HEK293 (cell line): Measurements from ENCODE around the gene PKP4.

ENCODE experiments used
- CTCF ChIA-PET: fragments of 350-600 bp; formaldehyde crosslinking; extraction: SDS; loops from one replicate; lab custom pipeline; 2021; ENCODE audit warnings: antibody characterized with exemption; lab: Yijun Ruan, JAX
- POLR2A ChIA-PET: fragments of 300-600 bp; formaldehyde crosslinking; extraction: SDS; loops from one replicate; lab custom pipeline; 2020; ENCODE audit warnings: antibody characterized with exemption, inconsistent platforms; lab: Yijun Ruan, JAX
- H3K27ac ChIP-seq: fragments of 200-500 bp; sonication (Bioruptor generic); 2 replicates; pipeline ENCODE4 v1.5.1; 2014; ENCODE audit warnings: low read depth, low read length, control low read depth, inconsistent platforms; ENCODE audit errors: extremely low read depth
- H3K36me3 ChIP-seq, 2 experiments: fragments of 200-500 bp in 1 of 2; sonication (Bioruptor generic) in 1 of 2; 1 replicate in 1 of 2; 2 replicates in 1 of 2; pipeline ENCODE4 v1.5.1; 2014 to 2017; ENCODE audit warnings: inconsistent platforms in 2 of 2, low read length in 2 of 2; ENCODE audit not compliant: control insufficient read depth in 2 of 2, insufficient read depth in 1 of 2
- H3K4me1 ChIP-seq: fragments of 200-500 bp; sonication (Bioruptor generic); 2 replicates; pipeline ENCODE4 v1.5.1; 2014; ENCODE audit warnings: mild to moderate bottlenecking, low read length, inconsistent platforms; ENCODE audit not compliant: control insufficient read depth, insufficient read depth
- H3K4me3 ChIP-seq: 2 replicates; pipeline ENCODE4 v1.5.1; 2011; ENCODE audit warnings: low read depth, mild to moderate bottlenecking, control low read depth, low read length, moderate library complexity
- H3K9me3 ChIP-seq: fragments of 200-500 bp; sonication (Bioruptor generic); 2 replicates; pipeline ENCODE4 v1.5.1; 2014; ENCODE audit warnings: low read depth, low read length, inconsistent platforms; ENCODE audit not compliant: control insufficient read depth, insufficient read depth
- KLF16 ChIP-seq: fragments of 450-650 bp; formaldehyde crosslinking; IDR thresholded peaks from 2 replicates; pipeline ENCODE4 v1.5.1; 2017; ENCODE audit warnings: missing biosample characterization, missing genetic modification characterization
- KLF8 ChIP-seq: fragments of 450-650 bp; formaldehyde crosslinking; IDR thresholded peaks from 2 replicates; pipeline ENCODE4 v1.5.1; 2016; ENCODE audit warnings: missing biosample characterization, missing genetic modification characterization
- SP2 ChIP-seq: fragments of 450-650 bp; formaldehyde crosslinking; IDR thresholded peaks from 2 replicates; pipeline ENCODE4 v1.5.1; 2016; ENCODE audit warnings: missing biosample characterization, missing genetic modification characterization
- SP7 ChIP-seq: fragments of 450-650 bp; formaldehyde crosslinking; IDR thresholded peaks from 2 replicates; pipeline ENCODE4 v1.5.1; 2016; ENCODE audit warnings: missing biosample characterization, missing genetic modification characterization
- WT1 ChIP-seq: fragments of 450-650 bp; formaldehyde crosslinking; IDR thresholded peaks from 2 replicates; pipeline ENCODE4 v1.5.1; 2016; ENCODE audit warnings: missing biosample characterization, missing genetic modification characterization
- ZBTB20 ChIP-seq: fragments of 450-650 bp; formaldehyde crosslinking; IDR thresholded peaks from 2 replicates; pipeline ENCODE4 v1.5.1; 2016; ENCODE audit warnings: missing biosample characterization, missing genetic modification characterization
- ZBTB7A ChIP-seq: fragments of 450-650 bp; formaldehyde crosslinking; IDR thresholded peaks from 2 replicates; pipeline ENCODE4 v1.5.1; 2016; ENCODE audit warnings: low read depth, missing biosample characterization, missing genetic modification characterization
- ZBTB8A ChIP-seq: fragments of 450-650 bp; formaldehyde crosslinking; IDR thresholded peaks from 2 replicates; pipeline ENCODE4 v1.5.1; 2016; ENCODE audit warnings: missing biosample characterization, missing genetic modification characterization
- ZFP37 ChIP-seq: fragments of 450-650 bp; formaldehyde crosslinking; IDR thresholded peaks from 2 replicates; pipeline ENCODE4 v1.5.1; 2016; ENCODE audit warnings: missing biosample characterization, missing genetic modification characterization
- ZNF133 ChIP-seq: fragments of 450-650 bp; formaldehyde crosslinking; IDR thresholded peaks from 2 replicates; pipeline ENCODE4 v1.5.1; 2016; ENCODE audit warnings: missing biosample characterization, missing genetic modification characterization
- ZNF155 ChIP-seq: fragments of 450-650 bp; formaldehyde crosslinking; IDR thresholded peaks from 2 replicates; pipeline ENCODE4 v1.5.1; 2016; ENCODE audit warnings: missing biosample characterization, missing genetic modification characterization
- ZNF169 ChIP-seq: fragments of 450-650 bp; formaldehyde crosslinking; IDR thresholded peaks from 2 replicates; pipeline ENCODE4 v1.5.1; 2016; ENCODE audit warnings: missing biosample characterization, missing genetic modification characterization
- ZNF174 ChIP-seq: fragments of 450-650 bp; formaldehyde crosslinking; IDR thresholded peaks from 2 replicates; pipeline ENCODE4 v1.5.0; 2017; ENCODE audit warnings: missing biosample characterization, mild to moderate bottlenecking, missing genetic modification characterization
- ZNF184 ChIP-seq: fragments of 450-650 bp; IDR thresholded peaks from 2 replicates; pipeline ENCODE4 v1.5.1; 2018; ENCODE audit warnings: missing biosample characterization, mild to moderate bottlenecking, missing genetic modification characterization
- ZNF473 ChIP-seq: fragments of 450-650 bp; formaldehyde crosslinking; IDR thresholded peaks from 2 replicates; pipeline ENCODE4 v1.5.1; 2017; ENCODE audit warnings: missing biosample characterization, missing genetic modification characterization
- ZNF510 ChIP-seq: fragments of 450-650 bp; formaldehyde crosslinking; IDR thresholded peaks from 2 replicates; pipeline ENCODE4 v1.5.1; 2018; ENCODE audit warnings: mild to moderate bottlenecking, missing genetic modification characterization, missing biosample characterization; ENCODE audit not compliant: insufficient replicate concordance
- ZNF521 ChIP-seq: fragments of 450-650 bp; formaldehyde crosslinking; IDR thresholded peaks from 2 replicates; pipeline ENCODE4 v1.5.1; 2017; ENCODE audit warnings: missing biosample characterization, mild to moderate bottlenecking, missing genetic modification characterization
- ZNF529 ChIP-seq: fragments of 450-650 bp; formaldehyde crosslinking; IDR thresholded peaks from 2 replicates; pipeline ENCODE4 v1.5.1; 2017; ENCODE audit warnings: missing genetic modification characterization, missing biosample characterization; ENCODE audit not compliant: insufficient replicate concordance
- ZNF555 ChIP-seq: fragments of 450-650 bp; formaldehyde crosslinking; conservative IDR thresholded peaks from 2 replicates; pipeline ENCODE4 v1.5.1; 2017; ENCODE audit warnings: missing biosample characterization, mild to moderate bottlenecking, missing genetic modification characterization, inconsistent platforms
- ZNF571 ChIP-seq: fragments of 450-650 bp; formaldehyde crosslinking; IDR thresholded peaks from 2 replicates; pipeline ENCODE4 v1.5.0; 2017; ENCODE audit warnings: missing biosample characterization, missing genetic modification characterization
- ZNF600 ChIP-seq: fragments of 450-650 bp; formaldehyde crosslinking; IDR thresholded peaks from 2 replicates; pipeline ENCODE4 v1.5.1; 2016; ENCODE audit warnings: missing biosample characterization, missing genetic modification characterization
- ZNF629 ChIP-seq: fragments of 450-650 bp; formaldehyde crosslinking; IDR thresholded peaks from 2 replicates; pipeline ENCODE4 v1.5.1; 2017; ENCODE audit warnings: missing biosample characterization, missing genetic modification characterization
- ZNF660 ChIP-seq: fragments of 450-650 bp; IDR thresholded peaks from 2 replicates; pipeline ENCODE4 v1.5.1; 2018; ENCODE audit warnings: missing biosample characterization, mild to moderate bottlenecking, missing genetic modification characterization
- ZNF768 ChIP-seq: fragments of 450-650 bp; formaldehyde crosslinking; IDR thresholded peaks from 2 replicates; pipeline ENCODE4 v1.5.1; 2018; ENCODE audit warnings: missing biosample characterization, mild to moderate bottlenecking, missing genetic modification characterization
- ZXDB ChIP-seq: fragments of 450-650 bp; formaldehyde crosslinking; IDR thresholded peaks from 2 replicates; pipeline ENCODE4 v1.5.1; 2016; ENCODE audit warnings: missing biosample characterization, missing genetic modification characterization
- TF ChIP-seq, protein P1 (sequence below): fragments of 450-650 bp; formaldehyde crosslinking; IDR thresholded peaks from 2 replicates; pipeline ENCODE4 v1.5.1; 2016; ENCODE audit warnings: missing biosample characterization, missing genetic modification characterization, low read depth
- TF ChIP-seq, protein P2 (sequence below): IDR thresholded peaks from 2 replicates; pipeline ENCODE4 v1.6.1; 2011; ENCODE audit warnings: mild to moderate bottlenecking, low read depth, low read length, borderline replicate concordance

Gene PKP4

DNA sequence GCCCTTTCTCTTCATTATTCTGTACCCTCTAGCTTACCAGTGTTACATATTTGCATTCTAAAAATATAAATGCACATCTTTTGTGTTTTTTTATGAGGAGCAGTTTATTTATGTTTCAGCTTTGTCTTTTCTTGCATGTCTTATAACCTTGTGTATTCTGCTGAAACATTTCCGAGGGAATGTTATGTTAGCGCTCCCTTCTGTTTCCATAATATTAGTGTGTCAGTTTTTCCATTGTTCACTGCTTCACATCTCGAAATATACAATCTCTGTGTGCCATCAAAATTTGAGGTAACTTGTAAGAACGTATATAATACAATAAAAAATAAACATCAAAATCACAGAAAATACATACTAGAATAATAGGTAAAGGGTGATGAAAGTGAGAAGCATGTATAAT, 153.3 kb downstream of the PKP4 start (continued):
- TF ChIP-seq, protein P1, sequence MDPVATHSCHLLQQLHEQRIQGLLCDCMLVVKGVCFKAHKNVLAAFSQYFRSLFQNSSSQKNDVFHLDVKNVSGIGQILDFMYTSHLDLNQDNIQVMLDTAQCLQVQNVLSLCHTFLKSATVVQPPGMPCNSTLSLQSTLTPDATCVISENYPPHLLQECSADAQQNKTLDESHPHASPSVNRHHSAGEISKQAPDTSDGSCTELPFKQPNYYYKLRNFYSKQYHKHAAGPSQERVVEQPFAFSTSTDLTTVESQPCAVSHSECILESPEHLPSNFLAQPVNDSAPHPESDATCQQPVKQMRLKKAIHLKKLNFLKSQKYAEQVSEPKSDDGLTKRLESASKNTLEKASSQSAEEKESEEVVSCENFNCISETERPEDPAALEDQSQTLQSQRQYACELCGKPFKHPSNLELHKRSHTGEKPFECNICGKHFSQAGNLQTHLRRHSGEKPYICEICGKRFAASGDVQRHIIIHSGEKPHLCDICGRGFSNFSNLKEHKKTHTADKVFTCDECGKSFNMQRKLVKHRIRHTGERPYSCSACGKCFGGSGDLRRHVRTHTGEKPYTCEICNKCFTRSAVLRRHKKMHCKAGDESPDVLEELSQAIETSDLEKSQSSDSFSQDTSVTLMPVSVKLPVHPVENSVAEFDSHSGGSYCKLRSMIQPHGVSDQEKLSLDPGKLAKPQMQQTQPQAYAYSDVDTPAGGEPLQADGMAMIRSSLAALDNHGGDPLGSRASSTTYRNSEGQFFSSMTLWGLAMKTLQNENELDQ: no peak
- TF ChIP-seq ZNF473: no peak
- no peak for TF ChIP-seq KLF8

DNA sequence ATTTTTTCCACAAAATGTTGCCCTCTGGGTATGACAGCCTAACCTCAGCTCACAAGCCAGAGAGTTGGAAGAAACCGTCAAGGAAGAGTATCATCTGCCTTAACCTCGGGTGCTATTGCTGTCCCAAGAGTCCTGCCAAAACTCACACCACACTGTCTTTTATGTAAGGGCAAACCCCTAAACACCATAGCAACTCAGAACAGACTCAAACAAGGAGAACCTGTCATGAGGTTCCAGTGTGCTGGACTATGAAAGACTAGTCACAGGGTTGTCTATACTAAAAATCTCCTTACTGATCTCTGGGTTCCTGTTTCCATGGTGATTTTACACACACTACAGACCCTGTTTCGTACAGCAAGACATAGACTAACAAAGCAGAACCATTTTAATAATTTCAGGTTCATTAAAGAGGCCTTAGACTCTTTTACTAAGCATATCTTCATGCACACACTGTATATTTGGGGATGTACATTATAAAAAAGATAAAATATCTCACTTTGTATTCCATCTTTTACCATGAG, 159.8 kb downstream of the PKP4 start:
- TF ChIP-seq ZNF529 (tag by site-specific recombination) (no peak), ZNF600 (tag by site-specific recombination) (no peak), ZNF521 (tag by site-specific recombination) (no peak), ZNF169 (tag by site-specific recombination) (no peak), ZNF174 (tag by site-specific recombination) (no peak), ZNF155 (tag by site-specific recombination) (no peak), WT1 (tag by site-specific recombination) (no peak), ZBTB8A (no peak), ZNF133 (tag by site-specific recombination) (no peak)
- TF ChIP-seq, all 188 proteins: peak for 0
- no peaks in the 10 kb centered on the region for H3K4me1 ChIP-seq
- H3K4me3 ChIP-seq: no peak overlapping the region
- H3K27ac ChIP-seq: no peak overlapping the region
- H3K9me3 ChIP-seq: no peaks in the 10 kb centered on the region
- POLR2A ChIA-PET: no interaction called here
- H3K36me3 ChIP-seq: peaks cover under 1 to 14% of the 10 kb centered on the region in 2 experiments; a peak in 1 of 3 replicates
- CTCF ChIA-PET: interaction anchor here (0.7 kb wide), 1 partner anchor 28 kb away, joined by 3 read pairs; no protein-coding TSS in a partner anchor

DNA sequence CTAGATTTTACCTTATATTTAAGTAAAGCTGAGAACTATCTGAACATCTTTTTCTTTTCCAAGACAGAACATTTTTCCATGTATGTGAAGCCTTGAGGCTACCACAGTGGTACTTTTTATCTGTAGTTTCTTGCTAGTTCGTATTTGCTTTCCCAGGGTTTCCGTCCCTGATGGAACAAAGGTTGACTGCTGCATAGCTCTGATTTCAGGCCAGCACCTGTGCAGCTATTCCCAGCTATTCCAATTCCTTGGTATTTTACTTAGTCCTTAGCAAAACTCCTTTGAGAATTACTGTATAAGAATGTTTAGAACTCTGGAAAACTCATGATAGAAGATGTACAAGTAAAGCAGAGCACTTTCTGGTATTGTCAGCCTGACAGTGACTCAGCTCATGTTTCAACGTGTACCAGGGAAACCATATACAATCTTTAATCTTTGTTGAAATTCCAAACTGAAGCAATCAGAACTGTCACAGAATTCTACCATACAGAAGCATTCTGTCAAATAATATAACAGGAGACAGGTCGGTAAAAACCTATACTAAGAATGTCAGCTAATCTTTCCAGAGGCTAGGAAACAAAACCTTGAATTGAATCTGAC, 162.2 kb downstream of the PKP4 start:
- H3K4me3 ChIP-seq: no peak overlapping the region
- peaks cover 5 to 35% of the 10 kb centered on the region in 2 experiments for H3K36me3 ChIP-seq
- POLR2A ChIA-PET: no interaction called here
- no peak overlapping the region for H3K27ac ChIP-seq
- H3K9me3 ChIP-seq: no peaks in the 10 kb centered on the region
- TF ChIP-seq SP7 (tag by site-specific recombination) (no peak), ZNF184 (tag by site-specific recombination) (no peak), ZBTB20 (tag by site-specific recombination) (no peak), ZFP37 (no peak), ZNF555 (tag by site-specific recombination) (no peak), ZBTB7A (tag by site-specific recombination) (no peak), ZNF768 (tag by site-specific recombination) (no peak), ZXDB (tag by site-specific recombination) (no peak), ZNF510 (tag by site-specific recombination) (no peak), ZNF571 (tag by site-specific recombination) (no peak), ZNF629 (tag by site-specific recombination) (no peak), SP2 (tag by site-specific recombination) (no peak), ZNF660 (no peak), KLF16 (no peak)
- TF ChIP-seq, protein P2, sequence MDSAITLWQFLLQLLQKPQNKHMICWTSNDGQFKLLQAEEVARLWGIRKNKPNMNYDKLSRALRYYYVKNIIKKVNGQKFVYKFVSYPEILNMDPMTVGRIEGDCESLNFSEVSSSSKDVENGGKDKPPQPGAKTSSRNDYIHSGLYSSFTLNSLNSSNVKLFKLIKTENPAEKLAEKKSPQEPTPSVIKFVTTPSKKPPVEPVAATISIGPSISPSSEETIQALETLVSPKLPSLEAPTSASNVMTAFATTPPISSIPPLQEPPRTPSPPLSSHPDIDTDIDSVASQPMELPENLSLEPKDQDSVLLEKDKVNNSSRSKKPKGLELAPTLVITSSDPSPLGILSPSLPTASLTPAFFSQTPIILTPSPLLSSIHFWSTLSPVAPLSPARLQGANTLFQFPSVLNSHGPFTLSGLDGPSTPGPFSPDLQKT: no peak
- TF ChIP-seq, all 188 proteins: peak for 0
- CTCF ChIA-PET: interaction anchor here (0.6 to 1.5 kb wide), 6 partner anchors 9 to 585 kb away, joined by 3 to 4 read pairs (median 3); no protein-coding TSS in a partner anchor
- no peaks in the 10 kb centered on the region for H3K4me1 ChIP-seq
